Ascending aorta (tissue), 2 donors: ENCODE measurements around the gene DOC2B. TPM values are rescaled to one million over a fixed set of nuclear protein-coding genes. Genes with fewer than 3 reads are reported as not detected.

ENCODE experiments used
- DNase-seq, 2 donors: peaks; one replicate each; pipeline ENCODE4 v3.0.0-alpha.2; 2019; ENCODE audit warnings: low spot score in 2 of 2
- H3K27ac ChIP-seq, 2 donors: fragments of 200-600 bp; sonication (generic); one replicate each; pipeline ENCODE4 v1.5.1; 2016 to 2017; ENCODE audit warnings: mild to moderate bottlenecking in 1 of 2
- H3K27me3 ChIP-seq: fragments of 200-600 bp; sonication (generic); one replicate; pipeline ENCODE4 v1.5.1; 2017
- H3K36me3 ChIP-seq, 2 donors: fragments of 200-600 bp; sonication (generic); one replicate each; pipeline ENCODE4 v1.5.1; 2016
- H3K4me1 ChIP-seq, 2 donors: fragments of 200-600 bp; sonication (generic); one replicate each; pipeline ENCODE4 v1.5.1; 2016 to 2017; ENCODE audit warnings: mild to moderate bottlenecking in 1 of 2
- H3K4me3 ChIP-seq, 2 donors: fragments of 200-600 bp; sonication (generic); one replicate each; pipeline ENCODE4 v1.5.1; 2016 to 2017; ENCODE audit warnings: mild to moderate bottlenecking in 1 of 2
- H3K9me3 ChIP-seq, 2 donors: fragments of 200-600 bp; sonication (generic); one replicate each; pipeline ENCODE4 v1.5.1; 2016
- intact Hi-C: fragments of 100-400 bp; cut with DNase I; formaldehyde crosslinking; loops from one replicate; pipeline ENCODE4 v1.15.1; 2023
- total RNA-seq: library from RNA; depleted of rRNA; stranded (reverse); fragments of >200 nt; gene quantifications from one replicate; pipeline ENCODE4 v1.1.0, GENCODE V29; 2016
- TF ChIP-seq, protein P1 (sequence below), 3 experiments: fragments of 200-600 bp in 2 of 3; fragments of 450-650 bp in 1 of 3; sonication (generic) in 2 of 3; IDR thresholded peaks; one replicate each; pipeline ENCODE4 v1.5.1; 2016 to 2019; ENCODE audit warnings: antibody characterized with exemption in 3 of 3, mild to moderate bottlenecking in 1 of 3, moderate library complexity in 1 of 3

The DOC2B gene
- total RNA-seq, 1 donor from 2014 or later: 200 TPM

DNA sequence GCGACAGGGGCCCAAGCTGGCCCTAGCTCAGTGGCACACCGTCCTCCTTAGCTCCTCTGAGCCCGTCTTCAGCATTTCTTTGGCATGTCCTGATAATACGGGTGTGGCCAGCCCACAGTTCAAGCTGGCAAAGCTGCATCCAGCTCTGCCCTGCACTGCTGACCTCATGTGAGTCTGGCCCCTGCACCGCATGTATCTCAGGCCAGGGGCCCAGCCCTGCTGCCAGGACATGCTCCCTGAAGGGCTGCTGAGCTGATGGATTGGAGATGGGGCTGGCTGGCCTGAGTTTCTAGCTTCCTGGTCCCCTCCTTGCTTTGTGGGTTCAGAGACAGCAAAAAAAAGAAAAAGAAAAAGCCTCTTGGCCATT, 2.4 kb downstream of the DOC2B start:
- Histone ChIP-seq H3K27ac (no peak overlapping the region), H3K36me3 (no peaks in the 10 kb centered on the region), H3K27me3 (peaks cover 7% of the 10 kb centered on the region), H3K4me3 (no peak overlapping the region), H3K4me1 (no peaks in the 10 kb centered on the region), H3K9me3 (no peaks in the 10 kb centered on the region)
- intact Hi-C loops: no loop called here
- TF ChIP-seq, protein P1, sequence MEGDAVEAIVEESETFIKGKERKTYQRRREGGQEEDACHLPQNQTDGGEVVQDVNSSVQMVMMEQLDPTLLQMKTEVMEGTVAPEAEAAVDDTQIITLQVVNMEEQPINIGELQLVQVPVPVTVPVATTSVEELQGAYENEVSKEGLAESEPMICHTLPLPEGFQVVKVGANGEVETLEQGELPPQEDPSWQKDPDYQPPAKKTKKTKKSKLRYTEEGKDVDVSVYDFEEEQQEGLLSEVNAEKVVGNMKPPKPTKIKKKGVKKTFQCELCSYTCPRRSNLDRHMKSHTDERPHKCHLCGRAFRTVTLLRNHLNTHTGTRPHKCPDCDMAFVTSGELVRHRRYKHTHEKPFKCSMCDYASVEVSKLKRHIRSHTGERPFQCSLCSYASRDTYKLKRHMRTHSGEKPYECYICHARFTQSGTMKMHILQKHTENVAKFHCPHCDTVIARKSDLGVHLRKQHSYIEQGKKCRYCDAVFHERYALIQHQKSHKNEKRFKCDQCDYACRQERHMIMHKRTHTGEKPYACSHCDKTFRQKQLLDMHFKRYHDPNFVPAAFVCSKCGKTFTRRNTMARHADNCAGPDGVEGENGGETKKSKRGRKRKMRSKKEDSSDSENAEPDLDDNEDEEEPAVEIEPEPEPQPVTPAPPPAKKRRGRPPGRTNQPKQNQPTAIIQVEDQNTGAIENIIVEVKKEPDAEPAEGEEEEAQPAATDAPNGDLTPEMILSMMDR (IDR thresholded peaks at IDR 0.05): no peak
- DNase-seq: no peak

DNA sequence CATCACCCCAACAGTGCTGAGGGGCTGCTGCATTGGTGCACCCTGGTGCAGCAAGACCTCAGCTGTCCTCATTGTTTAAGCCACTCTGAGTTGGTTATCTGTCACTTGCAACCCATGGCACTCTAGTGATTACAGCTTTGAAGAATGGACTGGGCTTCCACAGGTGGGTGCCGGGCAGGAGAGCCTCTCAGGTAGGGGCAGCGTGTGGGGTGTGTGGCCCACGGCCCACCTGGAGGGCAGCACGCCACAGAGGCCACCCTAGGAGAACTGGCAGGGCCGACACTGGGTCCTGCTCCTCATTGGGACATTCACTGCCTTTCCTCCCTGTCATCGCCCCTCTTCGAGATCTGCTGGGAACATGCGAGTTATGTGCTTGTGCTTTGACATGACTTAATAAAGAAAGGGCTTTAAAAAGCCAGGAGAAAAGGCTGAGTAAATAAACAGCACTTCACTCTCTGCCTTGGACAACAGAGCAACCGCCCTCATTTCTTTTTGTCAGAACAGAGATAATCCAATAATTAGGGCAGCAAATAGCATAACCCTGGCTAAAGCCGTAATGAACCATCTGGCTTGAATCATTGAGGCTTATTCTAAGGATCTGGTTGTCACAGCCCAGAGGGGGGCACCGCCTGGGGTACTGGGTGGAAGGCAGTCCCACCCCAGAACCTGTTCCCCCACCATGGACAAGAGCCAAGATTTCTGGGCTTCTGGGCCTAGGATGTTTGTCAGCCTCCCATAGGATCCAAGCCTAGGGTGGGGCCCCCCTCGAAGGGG, 3.0 kb downstream of the DOC2B start:
- Histone ChIP-seq H3K27ac (no peak overlapping the region), H3K36me3 (no peaks in the 10 kb centered on the region), H3K9me3 (no peaks in the 10 kb centered on the region), H3K4me1 (no peaks in the 10 kb centered on the region), H3K27me3 (peaks cover 7% of the 10 kb centered on the region), H3K4me3 (no peak overlapping the region)
- intact Hi-C loops: no loop called here
- DNase-seq: no peak
- TF ChIP-seq, protein P1 (IDR thresholded peaks at IDR 0.05): no peak

DNA sequence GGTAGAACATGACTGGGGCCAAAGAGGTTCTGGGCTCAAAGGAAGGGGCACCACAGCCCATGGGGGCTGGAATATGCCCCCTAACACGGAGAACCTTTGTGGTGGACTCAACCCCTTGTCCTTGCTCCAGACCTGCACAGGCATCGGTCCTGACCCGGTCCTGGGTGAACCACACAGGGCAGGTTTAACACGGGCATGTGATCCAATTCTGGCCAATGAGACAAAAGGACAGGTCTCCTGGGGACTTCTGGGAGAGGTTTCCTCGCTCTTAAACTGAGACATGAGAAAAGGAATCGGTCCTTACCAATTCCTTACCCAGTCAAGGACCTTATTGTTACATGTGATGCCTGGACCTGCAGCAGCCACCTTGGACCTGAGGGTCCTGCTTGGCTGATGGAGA, 3.7 kb downstream of the DOC2B start:
- no peak overlapping the region for H3K4me3 ChIP-seq
- TF ChIP-seq, protein P1 (IDR thresholded peaks at IDR 0.05): no peak
- H3K27ac ChIP-seq: no peak overlapping the region
- H3K4me1 ChIP-seq: no peaks in the 10 kb centered on the region
- DNase-seq: no peak
- no peaks in the 10 kb centered on the region for H3K9me3 ChIP-seq
- intact Hi-C loops: no loop called here
- H3K27me3 ChIP-seq: peaks cover 7% of the 10 kb centered on the region
- no peaks in the 10 kb centered on the region for H3K36me3 ChIP-seq

DNA sequence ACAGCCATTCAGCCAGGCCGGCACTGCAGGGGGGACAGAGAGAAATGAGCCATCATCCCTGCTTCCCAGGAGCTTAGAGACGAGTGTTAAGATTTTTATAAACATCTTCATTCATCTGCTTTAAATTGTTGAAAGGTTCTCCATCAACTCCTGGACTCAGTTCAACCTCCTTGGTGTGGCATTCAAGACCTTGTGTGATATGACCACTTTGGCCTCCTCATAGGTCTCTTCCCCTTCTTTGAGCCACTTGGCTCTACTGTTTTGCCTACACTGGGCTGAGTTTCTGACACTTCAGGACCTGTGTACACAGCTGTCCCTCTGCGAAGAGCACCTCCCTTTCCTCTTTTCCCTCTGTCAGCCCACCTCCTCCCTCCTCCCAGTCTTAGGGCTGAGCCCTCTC, 4.3 kb downstream of the DOC2B start:
- Histone ChIP-seq H3K4me3 (no peak overlapping the region), H3K36me3 (no peaks in the 10 kb centered on the region), H3K9me3 (no peaks in the 10 kb centered on the region), H3K27me3 (peaks cover 7% of the 10 kb centered on the region), H3K4me1 (no peaks in the 10 kb centered on the region), H3K27ac (no peak overlapping the region)
- intact Hi-C loops: no loop called here
- no peak for DNase-seq
- TF ChIP-seq, protein P1 (IDR thresholded peaks at IDR 0.05): no peak

DNA sequence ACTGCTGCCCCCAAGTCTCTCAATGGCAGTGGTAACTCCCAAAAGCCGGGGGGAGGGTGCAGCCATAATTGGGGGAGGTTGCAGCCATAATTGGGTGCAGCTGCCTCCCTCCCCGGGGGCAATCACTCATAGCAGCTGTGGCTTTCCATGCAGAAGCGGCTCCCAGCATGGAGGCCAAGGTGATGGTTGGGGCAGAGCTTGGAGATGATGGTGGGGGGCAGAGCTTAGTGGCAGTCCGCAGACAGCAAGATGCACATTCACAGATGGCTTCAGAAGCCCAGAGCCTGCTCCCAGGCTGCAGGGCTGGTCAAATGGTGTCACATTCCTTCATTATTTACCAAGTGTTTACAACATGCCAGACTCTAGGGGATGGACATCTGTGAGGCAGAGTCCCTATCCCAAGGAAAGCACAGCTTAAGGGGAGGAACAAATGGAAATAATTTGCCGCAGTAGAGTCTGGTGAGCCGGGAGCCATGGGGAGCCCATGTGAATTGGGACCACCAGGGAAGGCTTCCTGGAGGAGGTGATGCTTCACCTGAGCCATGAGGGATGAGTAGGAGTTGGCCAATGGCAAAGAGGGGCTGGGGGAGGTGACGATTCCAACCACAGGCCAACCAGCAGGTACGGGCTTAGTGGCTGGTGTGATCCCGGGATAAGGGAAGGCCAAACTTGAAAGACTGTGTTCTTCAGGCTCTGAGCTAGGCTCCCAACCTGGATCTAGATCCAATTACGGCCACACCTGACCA, 8.1 kb downstream of the DOC2B start:
- Histone ChIP-seq H3K4me3 (no peak overlapping the region), H3K27me3 (no peaks in the 10 kb centered on the region), H3K9me3 (no peaks in the 10 kb centered on the region), H3K27ac (no peak overlapping the region), H3K36me3 (no peaks in the 10 kb centered on the region), H3K4me1 (no peaks in the 10 kb centered on the region)
- DNase-seq: no peak
- intact Hi-C loops: no loop called here
- TF ChIP-seq, protein P1 (IDR thresholded peaks at IDR 0.05): no peak
